Stimulated activated CD4-positive, alpha-beta T cell treated with anti-CD3 and anti-CD28 coated beads, Interleukin-1b, Interleukin-23, amount 100 ng/mL, for 48 hours (primary cell): ENCODE results near the gene PPP2R2D.
A peak's percentile ranks its signal among the peaks of the same experiment; 100 is the strongest.
"Not testable (repeated sequence)": the region's sequence is repeated elsewhere in the genome, so short reads cannot be mapped to it uniquely, and the experiment has no call there.

Experiments
- DNase-seq: peaks from one replicate; pipeline ENCODE4 v3.0.0-alpha.2; 2020

Gene PPP2R2D

DNA sequence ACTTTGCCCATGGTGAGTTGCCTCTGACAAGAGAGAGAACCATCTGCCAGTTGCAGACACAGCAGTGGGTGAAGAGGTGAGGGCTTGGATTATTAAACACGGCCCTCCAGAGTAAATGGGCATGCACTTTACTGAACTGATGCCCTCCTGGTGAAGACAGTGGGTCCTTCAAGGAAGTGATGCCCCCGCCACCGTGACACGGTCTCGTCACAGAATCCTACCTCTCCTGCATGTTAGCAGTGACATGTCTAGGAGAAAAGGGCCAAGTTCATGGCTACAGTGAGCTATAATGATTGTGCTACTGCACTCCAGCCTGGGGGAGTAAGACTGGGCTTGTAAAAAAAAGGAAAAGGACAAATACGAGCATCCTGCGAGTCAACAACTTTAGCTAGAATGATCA lies 78.5 kb downstream of the PPP2R2D start:
- no peak for DNase-seq

DNA sequence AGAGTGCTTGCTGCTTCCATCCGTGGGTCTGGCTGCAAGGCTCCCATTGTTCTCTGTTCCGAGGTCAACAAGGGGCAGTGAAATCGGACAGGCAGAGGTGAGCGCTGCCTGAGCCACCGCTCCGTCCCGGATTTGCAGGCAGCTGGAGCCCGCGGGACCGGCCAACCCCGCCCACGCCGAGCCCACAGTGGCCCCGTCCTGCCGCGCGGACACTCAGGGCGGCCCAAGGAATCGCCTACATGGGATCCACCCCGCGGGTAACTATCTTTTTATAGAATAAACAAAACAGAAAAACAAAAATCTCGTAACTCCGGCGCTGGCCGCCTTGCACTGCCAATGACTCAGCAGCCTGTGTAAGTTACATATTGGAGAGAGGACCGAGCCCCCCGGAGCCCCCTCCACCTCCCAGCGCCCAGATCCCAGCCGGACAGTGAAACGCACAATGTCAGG lies 79.0 kb downstream of the PPP2R2D start:
- no peak for DNase-seq

DNA sequence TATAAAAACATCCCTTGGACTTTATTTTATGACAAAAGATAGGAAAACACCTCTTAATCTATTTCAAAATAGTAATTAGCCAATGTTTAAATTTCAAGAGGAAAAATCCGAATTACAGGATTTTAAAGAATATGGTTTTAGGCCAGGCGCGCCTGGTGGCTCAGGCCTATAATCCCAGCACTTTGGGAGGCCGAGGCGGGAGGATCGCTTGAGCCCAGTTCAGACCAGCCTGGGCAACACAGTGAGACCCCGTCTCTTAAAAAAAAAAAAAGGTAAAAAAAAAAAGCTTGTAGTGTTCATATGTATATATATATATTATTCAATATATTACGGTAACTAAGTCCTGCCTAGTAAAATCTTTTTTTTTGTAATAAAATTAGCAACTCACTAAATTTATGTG lies 79.5 kb downstream of the PPP2R2D start:
- DNase-seq = no peak

DNA sequence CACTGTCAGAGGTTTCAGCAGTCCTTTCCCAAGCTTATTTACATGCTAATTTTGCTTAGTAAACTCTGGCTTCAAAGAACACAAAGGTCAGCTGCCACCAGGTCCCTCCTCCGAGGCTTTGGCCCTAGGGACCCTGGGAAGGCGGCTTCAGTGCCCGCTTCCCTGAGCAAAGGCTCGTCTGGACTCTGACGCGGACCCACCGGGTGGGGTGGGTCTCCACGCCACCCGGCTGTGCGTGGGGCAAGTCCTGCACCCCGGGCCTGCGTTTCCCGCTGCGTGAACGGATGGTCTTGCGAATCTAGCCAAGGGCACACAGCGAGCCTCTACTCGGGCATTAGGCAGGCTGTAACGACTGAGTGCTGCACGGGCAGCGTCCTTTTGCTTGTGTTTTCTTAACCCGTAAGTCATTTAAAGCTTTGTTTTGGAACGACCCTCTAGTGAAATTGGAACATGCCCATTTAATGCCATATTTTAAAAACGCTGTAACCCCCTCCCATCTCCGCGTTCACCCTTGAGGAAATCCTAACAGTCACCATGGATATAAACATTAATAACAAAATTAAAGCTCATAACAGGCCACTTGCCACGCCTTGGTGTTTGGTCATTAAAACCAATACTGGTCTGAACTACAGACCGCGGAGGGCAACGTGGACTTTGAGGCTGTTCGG lies 80.1 kb downstream of the PPP2R2D start:
- no peak for DNase-seq

DNA sequence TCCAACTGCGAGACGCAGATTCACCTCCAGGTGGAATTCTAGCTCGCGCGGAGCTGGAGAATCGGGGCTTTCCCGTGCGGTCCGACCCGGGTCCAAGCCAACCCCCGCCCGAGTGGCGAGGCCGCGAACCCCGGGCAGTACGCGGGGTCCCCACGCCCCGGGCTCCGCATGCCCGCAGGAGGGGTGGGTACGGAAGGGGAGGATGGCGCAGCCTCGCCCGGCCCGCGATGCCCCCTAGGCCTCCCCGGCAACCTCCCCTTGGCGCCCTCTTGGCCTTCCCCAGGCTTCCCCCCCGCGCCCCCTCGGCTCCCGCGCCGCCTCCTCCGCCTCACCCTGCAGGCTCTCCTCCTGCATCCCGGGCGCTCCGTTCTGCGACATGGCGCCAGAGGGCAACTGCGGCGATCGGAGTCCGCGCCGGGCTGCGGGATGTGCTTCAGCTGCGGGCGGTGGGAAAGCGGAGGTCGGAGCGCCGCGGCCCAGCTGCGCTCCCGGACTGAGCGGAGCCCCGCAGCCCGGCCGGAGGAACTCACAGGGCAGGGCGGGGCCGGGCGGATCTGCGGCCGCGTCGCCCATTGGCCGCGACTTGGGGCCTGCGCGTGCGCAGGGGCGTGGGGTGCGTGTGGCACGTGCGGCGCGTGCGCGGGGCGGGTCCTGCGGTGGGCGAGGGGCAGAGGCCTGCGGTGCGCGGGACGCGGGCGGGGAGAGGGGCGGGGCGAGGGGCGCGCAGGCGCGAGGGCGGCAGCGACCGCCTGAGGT lies 80.8 kb downstream of the PPP2R2D start, which contains the start of gene BNIP3:
TSS of gene BNIP3 (minus strand) at position 495 of the 756 bp plus-strand sequence. CDS start at position 378, 117 bp downstream.
- DNase-seq = peak; percentile 92

DNA sequence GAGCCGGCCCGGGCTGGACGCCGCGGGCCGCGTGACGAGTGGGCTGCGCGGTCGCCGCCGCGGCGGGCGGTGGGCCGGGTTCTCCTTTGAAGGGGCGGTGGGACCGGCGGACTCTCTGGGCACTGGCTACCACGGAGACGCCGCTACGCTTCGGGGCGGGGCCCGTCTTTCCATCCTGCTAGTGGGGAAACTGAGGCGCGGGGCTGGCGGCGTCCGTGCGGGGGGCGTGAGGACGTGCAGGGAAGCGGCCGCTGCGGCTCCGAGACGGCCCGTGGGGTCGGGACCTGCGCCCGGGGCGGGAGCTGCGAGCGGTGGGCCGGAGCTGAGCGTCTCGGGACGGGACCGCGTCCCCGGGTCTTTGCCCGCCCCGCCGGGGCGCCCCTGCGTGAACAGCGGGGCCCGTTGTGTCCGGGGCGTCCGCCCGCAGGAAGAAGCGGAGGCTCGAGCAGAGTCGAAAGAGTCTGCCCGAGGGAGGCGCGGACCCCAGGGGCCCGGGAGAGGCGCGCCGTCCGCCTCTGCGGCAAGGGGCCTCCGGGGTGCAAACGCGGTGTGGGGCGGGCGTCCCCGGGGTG lies 81.5 kb downstream of the PPP2R2D start:
- DNase-seq = no peak

DNA sequence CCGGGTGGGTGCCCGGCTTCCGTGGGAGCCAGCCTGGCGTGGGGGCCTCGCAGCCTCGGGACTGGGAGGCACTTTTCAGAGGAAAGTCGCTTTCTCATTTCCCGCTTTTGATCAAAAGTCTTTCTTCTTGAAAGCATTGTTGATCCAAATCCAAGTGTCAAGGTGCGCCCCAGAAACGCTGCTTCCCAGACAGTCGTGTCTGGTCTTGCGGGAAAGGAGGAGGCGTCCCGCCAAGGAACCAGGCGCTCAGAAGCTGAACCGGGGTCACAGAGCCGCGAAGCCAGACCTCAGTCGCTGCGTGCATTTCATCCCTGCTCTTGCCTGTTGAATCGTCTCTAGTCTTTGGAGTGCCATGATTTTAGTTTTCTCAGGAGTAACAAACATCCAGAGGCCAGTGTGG lies 82.0 kb downstream of the PPP2R2D start:
- no peak for DNase-seq

DNA sequence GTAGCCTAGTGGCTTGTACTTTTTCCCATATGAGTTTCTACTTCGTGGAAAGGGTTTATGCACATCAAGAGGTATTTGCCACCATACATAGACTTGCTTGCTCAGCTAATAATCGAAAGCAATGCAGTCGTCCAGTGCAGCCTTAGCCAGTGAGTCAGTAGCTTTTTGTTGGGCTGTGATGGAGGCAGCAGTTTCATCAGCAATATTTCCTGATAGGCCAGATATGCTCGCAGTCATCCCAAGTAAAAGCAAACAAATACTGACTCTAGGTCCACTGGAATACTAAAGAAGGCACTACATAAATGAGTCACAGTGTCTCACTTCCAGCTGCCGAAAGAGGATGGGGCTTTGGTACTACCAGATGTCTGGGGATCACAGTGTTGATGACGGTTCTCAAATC lies 83.0 kb downstream of the PPP2R2D start:
- no peak for DNase-seq

DNA sequence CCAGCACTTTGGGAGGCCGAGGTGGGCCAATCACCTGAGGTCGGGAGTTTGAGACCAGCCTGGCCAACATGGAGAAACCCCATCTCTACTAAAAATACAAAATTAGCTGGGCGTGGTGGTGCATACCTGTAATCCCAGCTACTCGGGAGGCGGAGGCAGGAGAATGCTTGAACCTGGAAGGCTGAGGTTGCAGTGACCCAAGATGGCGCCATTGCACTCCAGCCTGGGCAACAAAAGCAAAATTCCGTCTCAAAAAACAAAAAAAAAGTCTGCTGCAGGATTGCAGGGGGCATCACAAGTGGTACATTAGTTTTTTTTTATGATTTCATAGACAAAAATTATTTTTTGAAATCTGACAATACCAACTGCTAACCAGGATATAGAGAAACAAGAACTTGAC lies 86.0 kb downstream of the PPP2R2D start:
- not testable (repeated sequence) for DNase-seq

DNA sequence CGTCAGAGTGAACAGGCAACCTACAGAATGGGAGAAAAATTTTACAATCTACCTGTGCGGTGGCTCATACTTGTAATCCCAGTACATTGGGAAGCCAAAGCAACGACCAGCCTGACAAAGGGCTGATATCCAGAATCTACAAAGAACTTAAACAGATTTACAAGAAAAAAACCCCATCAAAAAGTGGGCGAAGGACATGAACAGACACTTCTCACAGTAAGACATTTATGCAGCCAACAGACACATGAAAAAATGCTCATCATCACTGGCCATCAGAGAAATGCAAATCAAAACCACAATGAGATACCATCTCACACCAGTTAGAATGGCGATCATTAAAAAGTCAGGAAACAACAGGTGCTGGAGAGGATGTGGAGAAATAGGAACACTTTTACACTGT lies 86.5 kb downstream of the PPP2R2D start:
- not testable (repeated sequence) for DNase-seq

DNA sequence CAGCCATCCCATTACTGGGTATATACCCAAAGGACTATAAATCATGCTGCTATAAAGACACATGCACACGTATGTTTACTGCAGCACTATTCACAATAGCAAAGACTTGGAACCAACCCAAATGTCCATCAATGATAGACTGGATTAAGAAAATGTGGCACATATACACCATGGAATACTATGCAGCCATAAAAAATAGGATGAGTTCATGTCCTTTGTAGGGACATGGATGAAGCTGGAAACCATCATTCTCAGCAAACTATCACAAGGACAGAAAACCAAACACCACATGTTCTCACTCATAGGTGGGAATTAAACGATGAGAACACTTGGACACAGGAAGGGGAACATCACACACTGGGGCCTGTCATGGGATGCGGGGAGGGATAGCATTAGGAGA lies 87.0 kb downstream of the PPP2R2D start:
- not testable (repeated sequence) for DNase-seq

DNA sequence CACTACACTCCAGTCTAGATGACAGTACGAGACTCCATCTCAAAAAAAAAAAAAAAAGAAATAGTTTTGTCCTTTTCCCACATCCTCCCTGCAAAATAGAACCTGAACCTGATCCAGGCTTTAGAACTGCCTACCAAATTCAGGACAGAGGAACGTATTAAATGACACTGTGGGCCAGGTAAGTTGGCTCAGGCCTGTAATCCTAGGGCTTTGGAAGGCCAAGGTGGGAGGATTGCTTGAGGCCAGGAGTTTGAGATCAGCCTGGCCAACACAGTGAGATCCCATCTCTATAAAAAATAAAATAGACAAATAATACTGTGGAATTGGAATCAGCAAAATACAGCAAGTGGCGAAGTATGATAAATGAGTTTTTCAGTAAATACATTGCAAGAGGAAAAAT lies 90.9 kb downstream of the PPP2R2D start:
- no peak for DNase-seq

DNA sequence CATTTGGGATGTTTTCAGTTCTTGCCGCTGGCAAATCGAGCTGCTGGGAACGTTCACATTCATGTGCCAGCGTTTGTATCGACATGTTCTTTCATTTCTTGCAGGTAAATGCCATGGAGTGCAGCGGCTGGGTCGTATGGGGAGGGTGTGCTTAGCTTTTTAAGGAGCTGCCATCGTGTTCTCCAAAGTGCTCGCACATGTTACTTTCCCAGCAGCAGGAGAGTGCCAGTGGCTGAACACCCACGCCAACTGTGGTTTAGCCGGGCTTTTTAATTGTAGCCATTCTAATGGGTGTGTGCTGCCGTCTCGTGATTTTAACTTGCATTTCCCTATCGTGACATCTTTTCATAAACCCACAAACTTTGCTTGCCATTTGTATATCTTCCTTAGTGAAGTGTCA lies 92.5 kb downstream of the PPP2R2D start:
- DNase-seq = no peak

DNA sequence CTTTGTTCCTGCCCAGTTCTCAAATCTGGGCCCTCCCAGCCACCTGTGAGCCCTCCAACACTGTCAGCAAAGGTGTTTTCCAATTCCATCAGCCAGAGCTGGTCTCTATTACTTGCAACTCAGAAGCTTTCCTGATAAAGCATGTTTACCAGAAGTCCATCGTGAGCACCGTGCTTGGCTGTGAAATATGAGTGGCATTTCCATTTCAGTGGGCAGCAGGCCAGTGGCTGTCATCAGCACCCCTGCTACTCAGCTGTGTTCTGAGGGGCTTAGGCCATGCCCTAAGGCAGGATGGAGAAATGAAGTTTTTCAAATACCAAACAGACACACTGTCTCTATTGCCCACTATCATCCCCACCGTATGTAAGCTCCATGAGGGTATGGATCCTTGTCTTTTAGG lies 93.6 kb downstream of the PPP2R2D start:
- DNase-seq = no peak

DNA sequence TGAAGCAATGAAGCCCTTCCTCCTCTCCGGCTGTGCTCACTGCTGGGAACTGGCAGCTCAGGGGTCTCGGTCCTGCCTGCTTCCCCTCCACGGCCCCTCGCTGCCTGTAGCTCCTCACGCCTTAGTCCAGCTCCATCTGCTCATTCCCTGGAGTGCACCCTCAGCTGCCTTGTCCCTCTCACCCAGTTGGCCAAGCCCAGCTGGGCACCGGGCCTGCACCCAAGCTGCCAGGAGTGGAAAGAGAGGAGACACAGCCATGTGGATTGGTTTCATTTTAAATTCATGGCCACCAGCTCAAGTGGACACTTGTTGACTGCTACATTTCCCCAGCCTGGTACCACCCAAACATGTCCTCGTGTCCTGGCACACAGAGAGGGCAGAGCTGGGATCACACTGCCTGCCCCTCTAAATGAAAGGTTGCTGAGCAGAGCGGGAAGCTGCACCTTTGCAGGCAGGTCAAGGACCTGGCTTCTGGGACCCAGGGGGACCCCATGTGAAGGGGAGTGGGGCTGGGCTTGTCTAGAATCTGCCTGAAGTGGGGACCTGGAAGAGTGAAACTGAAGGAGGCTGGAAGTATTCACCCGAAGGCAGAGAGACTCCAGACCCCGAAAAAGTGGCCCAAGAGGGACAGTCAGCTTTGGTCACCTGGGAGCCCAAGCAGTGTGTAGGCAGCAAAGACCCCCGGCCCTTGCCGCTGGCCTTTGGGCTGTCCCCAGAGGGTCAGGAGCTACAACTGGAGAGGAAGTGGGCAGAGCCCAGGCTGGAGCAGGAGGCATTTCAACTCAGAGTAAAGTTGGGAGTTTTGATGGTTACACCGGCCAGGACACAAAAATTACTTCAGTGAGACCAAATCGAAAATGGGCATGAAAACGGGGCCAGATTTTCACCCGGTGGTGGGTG lies 95.9 kb downstream of the PPP2R2D start:
- DNase-seq = no peak

DNA sequence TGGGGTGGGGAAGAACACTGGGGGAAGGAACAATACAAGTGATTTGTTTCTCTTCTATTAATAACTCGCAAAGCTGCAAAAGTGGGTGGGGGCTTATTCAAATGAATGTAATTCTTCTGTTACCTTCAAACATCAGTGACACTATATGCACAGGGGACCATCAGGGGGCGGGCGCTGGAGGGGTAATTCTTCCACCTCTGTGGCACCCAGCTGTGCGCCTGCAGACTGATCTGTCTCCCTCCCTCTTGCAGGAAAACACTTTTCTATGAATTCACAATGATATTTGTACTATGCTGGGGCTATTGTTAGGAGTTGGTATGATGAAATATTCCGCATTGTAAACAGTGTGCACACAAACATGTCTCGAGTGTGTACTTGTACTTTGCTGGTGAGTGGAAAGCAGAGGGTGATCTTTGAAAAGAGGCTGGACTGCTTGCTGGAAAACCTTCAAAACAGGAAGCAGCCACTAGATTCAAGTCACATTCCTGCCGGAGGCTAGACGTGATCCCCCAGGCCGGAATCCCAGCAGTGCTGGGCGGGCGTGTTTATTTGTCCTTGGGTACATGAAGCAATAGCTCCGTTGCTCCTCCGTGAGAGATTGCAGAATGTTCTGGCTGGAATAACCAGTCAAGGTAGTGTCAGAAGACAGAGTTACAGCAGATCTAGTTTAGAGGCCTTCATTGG lies 96.7 kb downstream of the PPP2R2D start:
- no peak for DNase-seq

DNA sequence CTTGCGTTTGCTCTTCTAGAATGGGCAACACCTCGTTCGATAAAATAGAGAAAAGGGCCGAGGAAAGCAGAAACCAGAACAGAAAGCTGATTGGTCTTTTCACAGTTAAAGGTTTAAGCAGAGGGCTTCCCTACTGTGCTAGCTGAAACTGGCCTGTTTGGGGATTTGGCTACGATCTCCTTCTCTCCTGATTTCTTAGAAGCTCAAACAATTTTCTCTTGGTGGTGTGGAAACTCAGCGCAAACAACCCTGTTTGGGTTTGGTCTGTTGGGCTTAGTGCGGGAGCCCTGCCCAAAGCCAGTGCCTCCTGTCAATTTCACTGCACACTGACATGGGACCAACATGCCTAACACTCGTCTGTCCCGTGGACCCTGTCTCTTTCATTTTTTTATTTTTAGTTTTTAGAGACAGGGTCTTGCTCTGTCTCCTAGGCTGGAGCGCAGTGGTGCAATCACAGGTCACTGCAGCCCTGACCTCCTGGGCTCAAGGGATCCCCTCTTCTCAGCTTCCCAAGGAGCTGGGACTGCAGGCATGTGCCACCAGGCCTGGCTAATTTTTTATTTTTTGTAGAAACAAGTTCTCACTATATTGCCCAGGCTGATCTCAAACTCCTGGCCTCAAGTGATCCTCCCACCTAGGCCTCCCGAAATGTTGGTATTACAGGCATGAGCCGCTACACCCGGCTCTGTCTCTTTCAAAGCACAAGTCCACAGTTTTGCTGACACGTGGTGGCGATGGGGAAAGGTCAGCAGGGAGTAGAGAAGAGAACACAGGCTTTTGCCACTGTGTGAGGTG lies 97.4 kb downstream of the PPP2R2D start:
- no peak for DNase-seq

DNA sequence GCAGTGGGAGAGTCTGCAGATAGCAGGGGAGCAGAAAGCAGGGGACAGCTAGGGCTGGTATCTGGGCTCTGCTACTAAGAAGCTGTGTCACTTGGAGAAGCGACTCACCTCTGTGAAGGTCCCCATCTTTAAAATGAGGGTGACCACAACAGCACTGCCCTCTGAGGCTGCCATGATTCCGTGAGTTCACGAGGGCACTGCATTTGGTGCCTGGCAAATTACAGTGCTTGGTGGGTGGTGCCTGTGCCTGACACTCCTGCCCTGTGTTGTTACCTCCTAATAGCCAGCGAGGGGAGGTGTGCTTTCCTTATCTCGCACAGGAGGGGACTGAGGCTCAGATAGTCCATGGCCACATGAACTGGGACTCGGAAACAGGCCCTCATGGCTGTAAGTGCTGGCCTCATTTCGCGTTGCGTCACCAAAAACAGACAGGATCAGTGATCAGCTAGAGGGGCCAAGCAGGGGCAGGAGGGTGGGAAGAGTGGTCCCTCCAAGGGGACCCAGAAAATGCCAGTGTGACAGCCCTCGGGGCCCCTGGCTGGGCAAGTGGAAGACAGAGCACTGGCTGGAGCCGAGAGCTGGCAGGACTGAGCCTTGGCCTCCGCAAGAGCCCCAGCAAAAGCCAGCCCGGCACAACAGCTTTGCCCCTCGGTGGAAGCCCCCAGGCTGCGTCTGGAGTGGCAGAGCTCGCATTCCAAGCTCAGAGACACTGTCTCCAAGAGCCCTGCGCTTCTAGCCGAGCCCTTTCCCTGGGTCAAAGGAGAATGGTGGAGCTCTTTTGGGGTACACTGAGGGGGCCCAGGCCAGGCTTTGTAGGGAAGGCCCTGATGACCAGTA lies 98.3 kb downstream of the PPP2R2D start:
- no peak for DNase-seq

DNA sequence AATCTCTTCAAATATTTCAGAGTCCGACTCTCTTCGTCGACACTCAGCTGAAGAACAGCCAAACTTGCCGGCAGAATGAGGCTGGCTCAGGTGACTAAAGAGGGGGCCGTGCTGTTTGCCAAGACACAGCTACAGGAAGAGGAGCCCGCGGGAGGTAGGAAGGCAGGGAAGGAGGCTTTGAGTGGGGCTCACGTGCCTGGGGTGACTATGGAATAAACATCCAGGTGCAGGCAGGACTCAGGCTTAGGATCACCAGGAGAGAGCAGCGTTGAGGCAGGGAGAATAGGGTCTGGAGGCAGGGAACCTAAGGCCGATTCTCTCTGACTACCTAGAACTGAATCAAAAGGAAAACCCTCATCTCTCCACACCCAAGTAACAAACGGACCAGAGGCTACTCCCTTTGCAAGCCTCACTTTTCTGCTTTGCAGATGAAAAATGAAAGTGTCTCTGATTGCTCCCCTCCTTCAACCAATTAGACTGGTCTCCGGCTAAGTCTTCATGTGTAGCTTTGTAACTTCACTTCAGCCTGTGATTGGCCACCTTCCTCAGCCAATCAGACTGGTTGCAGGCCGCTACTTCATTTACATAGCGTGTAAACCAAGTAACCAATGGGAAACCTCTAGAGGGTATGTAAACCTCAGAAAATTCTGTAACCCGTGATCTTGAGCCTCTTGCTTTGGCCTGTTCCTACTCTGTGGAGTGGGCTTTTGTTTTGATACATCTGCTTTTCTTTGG lies 100.6 kb downstream of the PPP2R2D start:
- no peak for DNase-seq

DNA sequence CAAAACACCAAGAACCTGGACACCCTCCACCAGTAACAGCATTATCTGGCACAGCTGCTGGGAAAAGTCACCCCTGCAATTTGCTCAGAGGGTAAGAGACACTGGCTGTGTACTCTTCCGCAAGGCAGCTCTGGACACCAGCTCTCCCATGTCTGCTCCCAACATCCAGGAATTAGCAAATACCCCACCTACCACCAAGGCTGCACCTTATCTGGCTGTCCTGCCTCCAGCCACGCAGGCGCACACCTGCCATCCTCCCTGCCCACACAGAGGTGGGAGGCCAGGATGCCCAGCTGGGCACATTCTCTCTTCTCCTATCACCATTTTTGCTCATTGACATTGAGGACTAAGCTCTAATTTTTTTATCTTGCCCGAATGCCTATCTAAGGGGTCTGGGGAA lies 101.2 kb downstream of the PPP2R2D start:
- no peak for DNase-seq
